Ishikawa (cell line): ENCODE results near the gene RTN1.

Source experiments
- CEBPB ChIP-seq: IDR thresholded peaks from 2 replicates; pipeline ENCODE4 v1.6.1; 2012
- EGR1 ChIP-seq: IDR thresholded peaks from 2 replicates; pipeline ENCODE4 v1.6.1; 2012
- EP300 ChIP-seq: IDR thresholded peaks from 2 replicates; pipeline ENCODE4 v1.6.1; 2012; ENCODE audit warnings: borderline replicate concordance
- FOXM1 ChIP-seq: IDR thresholded peaks from 2 replicates; pipeline ENCODE4 v1.6.1; 2012; ENCODE audit warnings: low read depth, borderline replicate concordance
- MAX ChIP-seq: IDR thresholded peaks from 2 replicates; pipeline ENCODE4 v1.6.1; 2012
- RAD21 ChIP-seq: IDR thresholded peaks from 2 replicates; pipeline ENCODE4 v1.6.1; 2012; ENCODE audit warnings: low read depth
- REST ChIP-seq: IDR thresholded peaks from 2 replicates; pipeline ENCODE4 v1.6.1; 2012; ENCODE audit warnings: low read depth, mild to moderate bottlenecking
- TAF1 ChIP-seq: IDR thresholded peaks from 2 replicates; pipeline ENCODE4 v1.6.1; 2012; ENCODE audit warnings: low read depth, mild to moderate bottlenecking
- TEAD4 ChIP-seq: IDR thresholded peaks from 2 replicates; pipeline ENCODE4 v1.6.1; 2012
- YY1 ChIP-seq: IDR thresholded peaks from 2 replicates; pipeline ENCODE4 v1.6.1; 2012; ENCODE audit warnings: low read depth

GRCh38 chr14:59580911-59581310 lies 289.7 kb downstream of the RTN1 start:
- TF ChIP-seq FOXM1 (no peak), RAD21 (no peak), CEBPB (no peak), MAX (no peak), REST (no peak), TAF1 (no peak), EP300 (no peak), EGR1 (no peak), TEAD4 (no peak), YY1 (no peak)
